HEK293T (cell line): ENCODE data around the gene FAM217B.

Experiments
- ARNT ChIP-seq: fragments of 450-650 bp; IDR thresholded peaks from 2 replicates; pipeline ENCODE4 v1.6.1; 2017; ENCODE audit warnings: mild to moderate bottlenecking
- BHLHE40 ChIP-seq: fragments of 450-650 bp; IDR thresholded peaks from 2 replicates; pipeline ENCODE4 v1.6.1; 2016; ENCODE audit warnings: mild to moderate bottlenecking, moderate library complexity, borderline replicate concordance
- ELF4 ChIP-seq: fragments of 450-650 bp; IDR thresholded peaks from 2 replicates; pipeline ENCODE4 v1.6.1; 2017; ENCODE audit warnings: antibody characterized with exemption
- FOXA1 ChIP-seq: fragments of 450-650 bp; IDR thresholded peaks from 2 replicates; pipeline ENCODE4 v1.6.1; 2016; ENCODE audit warnings: mild to moderate bottlenecking
- FOXK2 ChIP-seq: fragments of 450-650 bp; IDR thresholded peaks from 2 replicates; pipeline ENCODE4 v1.6.1; 2016; ENCODE audit warnings: mild to moderate bottlenecking
- FOXM1 ChIP-seq: fragments of 450-650 bp; IDR thresholded peaks from 2 replicates; pipeline ENCODE4 v1.6.1; 2017; ENCODE audit warnings: mild to moderate bottlenecking, borderline replicate concordance
- HDGF ChIP-seq: fragments of 450-650 bp; IDR thresholded peaks from 2 replicates; pipeline ENCODE4 v1.6.1; 2017; ENCODE audit warnings: antibody characterized with exemption, borderline replicate concordance
- PKNOX1 ChIP-seq: fragments of 450-650 bp; IDR thresholded peaks from 2 replicates; pipeline ENCODE4 v1.6.1; 2016
- SUZ12 ChIP-seq: fragments of 450-650 bp; IDR thresholded peaks from 2 replicates; pipeline ENCODE4 v1.6.1; 2016; ENCODE audit warnings: mild to moderate bottlenecking
- ZNF384 ChIP-seq: fragments of 450-650 bp; IDR thresholded peaks from 2 replicates; pipeline ENCODE4 v1.6.1; 2016

GRCh38 chr20:59993736-59994430, 53.7 kb downstream of the FAM217B start:
- TF ChIP-seq FOXK2 (no peak), HDGF (no peak), PKNOX1 (no peak), ARNT (no peak), ELF4 (no peak), FOXA1 (no peak), SUZ12 (no peak), ZNF384 (no peak), FOXM1 (no peak), BHLHE40 (no peak)
